Dermis blood vessel endothelial cell (primary cell): ENCODE results near the gene GPC5. TPM values are rescaled to one million over a fixed set of nuclear protein-coding genes. Genes with fewer than 3 reads are reported as not detected.
"Not testable (repeated sequence)": the region's sequence is repeated elsewhere in the genome, so short reads cannot be mapped to it uniquely, and the experiment has no call there.

Experiments used
- DNase-seq: peaks from one replicate; pipeline ENCODE4 v3.0.0; 2010
- total RNA-seq: library from RNA; depleted of rRNA; stranded (reverse); fragments of >200 nt; gene quantifications from 2 replicates; pipeline ENCODE4 v1.2.3, GENCODE V29; 2014

GPC5 gene
- total RNA-seq, 1 donor from 2014 or later = 0.34 TPM

DNA sequence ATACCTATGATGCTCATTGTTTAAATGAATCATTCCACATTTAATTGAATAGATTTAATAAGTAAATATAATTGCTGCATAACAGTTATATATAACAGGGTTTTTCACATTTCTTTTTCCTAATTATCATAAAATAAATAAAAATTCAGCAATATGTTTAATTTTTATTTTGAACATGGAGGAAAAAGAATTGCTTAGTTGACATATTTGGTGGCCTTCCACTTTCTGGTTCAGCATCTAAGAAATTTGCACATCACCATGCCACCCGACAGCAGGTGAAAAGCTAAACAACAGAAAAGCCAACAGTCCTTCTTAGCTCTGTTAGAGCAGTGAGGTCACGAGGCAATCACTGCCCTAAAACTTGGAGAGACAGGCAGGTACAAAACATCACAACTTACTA lies 790.2 kb downstream of the GPC5 start:
- no peak for DNase-seq

DNA sequence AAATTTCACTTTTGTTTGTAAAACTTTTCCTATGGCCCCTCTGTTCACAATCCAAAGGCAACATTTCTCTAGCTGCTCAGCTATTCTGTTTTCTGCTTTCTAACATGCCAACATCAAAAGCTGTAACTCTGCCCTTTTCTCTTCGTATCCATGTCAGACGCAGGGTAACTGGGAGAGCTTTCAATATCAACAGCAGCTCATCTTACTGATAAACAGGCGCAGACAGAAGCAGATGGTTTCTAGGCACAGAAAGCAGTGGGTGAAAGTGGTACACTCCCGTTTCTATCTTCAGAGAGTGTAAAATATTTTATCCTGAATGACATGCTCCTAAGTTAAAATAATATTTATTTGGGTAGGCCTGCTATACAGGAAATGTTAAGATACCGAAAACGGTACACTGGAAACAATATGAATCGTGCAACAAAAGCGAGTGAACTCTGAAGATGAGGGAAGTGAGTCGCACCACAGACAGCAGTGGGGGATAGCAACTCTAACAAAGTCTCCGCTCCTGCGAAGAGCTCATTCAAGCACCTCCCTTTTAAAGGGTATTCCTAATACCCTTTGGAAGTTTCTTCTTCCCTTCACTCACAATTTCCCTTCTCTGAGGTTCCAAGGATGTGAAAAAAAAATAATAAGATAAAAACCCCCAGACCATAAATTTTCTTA lies 798.3 kb downstream of the GPC5 start:
- DNase-seq = no peak

DNA sequence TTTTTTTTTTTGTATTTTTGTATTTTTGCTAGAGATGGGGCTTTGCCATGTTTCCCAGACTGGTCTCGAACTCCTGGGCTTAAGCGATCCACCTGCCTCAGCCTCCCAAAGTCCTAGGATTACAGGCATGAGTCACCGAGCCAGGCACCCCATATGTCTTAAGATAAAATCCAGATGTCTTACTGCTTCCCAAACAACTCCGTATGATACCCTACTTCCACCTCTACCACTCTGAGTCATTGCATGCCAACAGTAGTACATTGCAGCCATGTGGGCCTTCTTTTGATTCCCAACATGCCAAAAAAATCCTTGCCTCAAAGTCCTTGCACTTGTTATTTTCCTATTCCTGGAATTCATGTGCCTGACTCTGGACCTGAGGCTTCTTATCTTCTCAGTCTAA lies 799.2 kb downstream of the GPC5 start:
- DNase-seq = no peak

DNA sequence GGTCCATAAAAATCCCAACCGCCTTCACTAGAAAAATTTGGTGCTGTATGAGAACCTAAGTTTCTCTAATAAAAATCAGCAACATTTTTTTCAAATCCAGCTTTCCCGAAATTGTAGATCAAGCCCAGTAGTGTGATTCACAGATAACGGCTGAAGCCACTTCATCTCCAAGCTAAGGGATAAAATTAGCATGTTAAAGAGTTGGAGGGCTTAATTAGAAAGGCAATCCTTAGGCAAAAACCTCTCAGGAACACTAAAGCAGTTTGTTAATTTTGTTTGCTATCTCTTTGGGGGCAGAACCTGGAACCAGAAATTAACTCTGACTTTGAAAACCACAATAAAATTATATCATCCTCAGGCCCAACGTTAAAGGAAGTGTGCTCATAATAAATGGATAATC lies 820.2 kb downstream of the GPC5 start:
- DNase-seq = no peak

- no peak for DNase-seq
Measured at GRCh38 chr13:92221916-92222315, 823.5 kb downstream of the GPC5 start.

- DNase-seq = no peak
Measured at GRCh38 chr13:92224052-92224821, 825.8 kb downstream of the GPC5 start.

DNA sequence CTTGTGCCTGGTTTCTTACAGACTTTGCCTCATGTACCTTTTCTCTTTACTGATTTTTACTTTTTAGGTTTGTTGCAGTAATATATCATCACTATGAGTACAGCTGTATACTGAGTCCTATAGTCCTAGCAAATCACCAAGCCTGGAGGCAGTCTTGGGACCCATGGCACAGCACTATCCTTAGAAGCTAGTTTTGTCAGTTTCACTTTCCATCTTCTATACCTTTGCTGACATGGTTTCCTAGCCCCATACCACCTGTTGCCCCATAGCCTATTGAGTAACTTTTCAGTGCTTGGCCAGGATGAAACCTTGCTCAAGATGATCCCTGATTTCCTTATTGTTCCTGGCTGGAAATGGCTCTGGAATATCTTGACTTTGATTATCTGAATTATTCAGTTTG lies 826.4 kb downstream of the GPC5 start:
- DNase-seq = no peak

- DNase-seq = no peak
Measured at GRCh38 chr13:92225861-92226260, 827.4 kb downstream of the GPC5 start.

GRCh38 chr13:92232871-92233270 lies 834.5 kb downstream of the GPC5 start:
- DNase-seq = no peak

DNA sequence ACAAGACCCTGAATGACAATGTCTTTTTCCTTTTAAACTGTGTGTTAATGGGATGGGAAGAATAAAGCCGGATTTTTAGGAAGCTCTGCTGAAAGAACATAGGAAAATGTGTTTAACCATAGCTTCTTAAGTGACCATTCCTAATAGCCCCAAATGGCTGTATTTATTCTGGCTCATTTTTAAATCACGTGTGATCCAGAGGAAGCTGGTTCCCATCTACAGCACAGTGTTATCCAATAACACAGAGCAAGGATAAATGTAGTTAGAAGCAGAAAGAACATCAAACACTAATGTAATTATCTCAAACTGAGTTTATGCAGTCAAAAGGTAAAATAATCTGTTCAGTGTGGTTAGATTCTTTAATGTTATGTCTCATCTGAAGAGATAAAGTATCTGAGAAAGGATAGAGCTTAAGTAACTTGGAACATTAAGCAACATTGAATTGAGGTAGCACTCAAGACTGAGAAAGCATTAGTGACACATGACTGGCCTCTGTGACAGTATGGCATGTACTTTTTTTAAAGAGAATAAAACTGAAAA lies 853.3 kb downstream of the GPC5 start:
- no peak for DNase-seq

DNA sequence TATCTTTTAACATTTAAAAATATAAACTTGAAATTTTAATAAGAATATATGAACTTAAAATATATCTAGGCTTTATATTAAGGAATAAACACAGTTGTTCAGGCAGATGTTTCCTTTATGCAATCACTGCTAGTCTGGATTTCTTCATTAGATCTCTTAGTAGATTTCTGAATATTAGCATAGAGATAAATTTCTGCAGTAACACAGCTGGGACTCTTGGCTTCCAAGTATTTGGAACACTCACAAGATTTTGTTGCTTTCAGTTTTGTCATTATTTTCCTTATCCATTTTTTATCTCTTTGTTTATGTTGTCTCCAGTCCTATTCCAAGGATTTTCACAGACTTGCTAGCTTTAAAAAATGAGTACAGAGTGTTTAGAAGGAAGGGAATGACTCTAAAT lies 857.1 kb downstream of the GPC5 start:
- no peak for DNase-seq

DNA sequence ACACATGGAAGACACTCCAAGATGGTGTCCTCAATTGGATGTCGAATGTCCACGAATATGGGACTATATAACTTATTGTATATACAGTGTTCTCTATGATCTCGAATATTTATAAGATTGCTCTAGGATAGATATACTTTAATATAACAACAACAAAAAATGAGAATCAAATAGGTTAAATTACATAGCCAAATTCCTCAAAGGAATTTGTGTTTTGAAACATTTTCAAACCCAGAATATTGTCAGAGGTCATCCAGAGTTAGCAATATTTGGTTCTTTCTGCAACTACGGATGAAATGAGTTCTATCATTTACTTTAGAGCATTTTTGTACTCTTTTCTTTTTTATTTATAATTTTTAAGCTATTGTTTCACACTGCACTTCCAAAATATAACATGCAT lies 857.8 kb downstream of the GPC5 start:
- DNase-seq = no peak

- no peak for DNase-seq
Measured at GRCh38 chr13:92259046-92259445, 860.6 kb downstream of the GPC5 start.

DNA sequence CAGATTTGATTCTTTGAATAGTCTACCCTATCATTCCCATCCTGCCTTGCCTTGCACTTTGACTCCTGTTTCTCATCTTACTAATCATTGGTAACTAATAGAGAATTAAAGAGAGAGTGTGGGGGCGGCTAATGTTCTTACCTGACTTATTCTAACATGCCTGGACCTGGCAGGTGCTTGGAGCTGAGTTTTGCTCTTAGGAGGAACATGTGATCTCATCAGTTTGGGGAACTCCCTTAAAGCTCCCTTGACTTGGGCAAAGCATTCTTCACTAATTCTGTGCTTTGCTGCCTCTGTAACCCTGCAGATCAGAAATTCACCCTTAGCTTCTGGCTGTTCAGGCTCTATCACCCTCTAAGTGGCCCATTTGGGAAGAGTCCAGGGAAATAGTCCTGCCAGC lies 861.1 kb downstream of the GPC5 start:
- no peak for DNase-seq

GRCh38 chr13:92260363-92260762 lies 861.9 kb downstream of the GPC5 start:
- DNase-seq = no peak

GRCh38 chr13:92262100-92262788 lies 863.8 kb downstream of the GPC5 start:
- no peak for DNase-seq

- peak; percentile 2 for DNase-seq
Measured at GRCh38 chr13:92265408-92265807, 867.0 kb downstream of the GPC5 start.

DNA sequence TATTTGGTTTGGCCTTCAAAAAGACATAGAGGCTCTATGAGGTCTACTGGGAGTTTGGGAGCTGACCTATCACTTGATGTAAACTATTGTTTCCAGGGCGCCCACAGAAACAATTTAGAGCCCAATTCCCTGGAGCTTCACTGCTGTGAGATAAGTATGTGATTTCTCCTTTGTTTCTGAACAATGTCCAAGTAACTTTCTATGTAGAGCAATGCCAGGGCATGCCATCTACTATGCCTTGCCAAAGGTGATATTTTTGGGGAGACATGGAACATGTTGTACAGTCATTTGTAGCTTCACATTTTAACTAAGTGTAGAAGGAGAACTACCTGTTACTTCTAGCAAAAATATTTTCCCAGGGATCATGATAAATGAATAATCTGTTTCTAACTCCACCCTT lies 872.6 kb downstream of the GPC5 start:
- no peak for DNase-seq

DNA sequence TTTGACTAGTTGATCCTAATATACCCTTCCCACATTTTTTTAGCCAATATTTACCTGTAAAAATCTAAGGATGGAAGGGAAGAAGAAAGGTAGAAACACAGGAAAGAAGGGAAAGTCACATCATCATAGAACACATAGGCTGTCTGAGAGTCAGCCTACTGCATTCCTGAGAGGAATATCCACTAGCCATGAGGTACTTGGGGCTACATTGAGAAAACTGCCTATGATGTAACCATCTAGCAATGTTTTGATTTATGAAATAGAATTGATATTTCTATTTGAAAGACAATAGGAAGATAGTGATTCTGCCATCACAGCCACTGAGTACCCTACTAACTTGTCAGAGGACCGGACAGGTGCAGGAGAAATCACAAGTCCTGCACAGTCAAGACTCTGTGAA lies 873.8 kb downstream of the GPC5 start:
- DNase-seq = no peak

- DNase-seq = not testable (repeated sequence)
Measured at GRCh38 chr13:92280986-92281385, 882.6 kb downstream of the GPC5 start.

- DNase-seq = not testable (repeated sequence)
Measured at GRCh38 chr13:92290718-92291307, 892.4 kb downstream of the GPC5 start.

DNA sequence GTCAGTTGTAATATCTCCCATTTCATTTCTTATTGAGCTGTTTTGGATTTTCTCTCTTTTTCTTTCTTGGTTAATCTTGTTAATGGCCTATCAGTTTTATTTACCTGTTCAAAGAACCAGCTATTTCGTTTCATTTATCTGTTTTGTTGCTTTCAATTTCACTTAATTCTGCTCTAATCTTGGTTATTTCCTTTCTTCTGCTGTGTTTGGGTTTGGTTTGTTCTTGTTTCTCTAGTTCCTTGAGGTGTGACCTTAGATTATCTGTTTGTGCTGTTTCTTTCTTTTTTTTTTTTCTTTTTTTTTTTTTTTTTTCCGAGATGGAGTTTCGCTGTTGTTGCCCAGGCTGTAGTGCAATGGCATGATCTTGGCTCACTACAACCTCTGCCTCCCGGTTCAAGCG lies 896.1 kb downstream of the GPC5 start:
- DNase-seq = not testable (repeated sequence)

DNA sequence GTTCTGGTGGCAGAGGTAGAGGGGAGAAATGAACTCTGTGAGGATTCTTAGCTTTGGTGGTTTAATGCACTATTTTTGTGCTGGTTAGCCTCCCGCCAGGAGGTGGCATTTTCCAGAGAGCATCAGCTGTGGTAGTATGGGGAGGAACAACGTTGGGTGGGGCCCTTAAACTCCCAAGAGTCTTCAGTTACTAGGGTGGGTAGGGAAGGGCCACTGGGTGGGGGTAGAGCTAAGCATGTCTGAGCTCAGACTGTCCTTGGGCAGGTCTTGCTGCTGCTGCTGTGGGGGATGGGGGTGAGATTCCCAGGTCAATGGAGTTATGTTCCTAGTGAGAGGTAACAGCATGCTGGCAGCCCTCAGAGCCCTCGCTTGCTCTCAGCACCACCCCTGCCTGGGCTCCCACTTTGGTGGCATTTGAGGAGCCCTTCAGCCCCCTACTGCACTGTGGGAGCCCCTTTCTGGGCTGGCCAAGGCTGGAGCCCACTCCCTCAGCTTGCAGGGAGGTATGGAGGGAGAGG lies 897.8 kb downstream of the GPC5 start:
- DNase-seq = not testable (repeated sequence)
